Measurements from ENCODE around the gene ATP11A. TPM values are rescaled to one million over a fixed set of nuclear protein-coding genes. Genes with fewer than 3 reads are reported as not detected.

ATP11A gene
- total RNA-seq, 1 experiment from 2014 or later: 80.4 TPM

- no peak for ATAC-seq
- Histone ChIP-seq H3K4me2 (ENCODE audit: low read length) (no peak overlapping the region), H3K36me3 (ENCODE audit: control insufficient read depth in 1 of 2, insufficient read depth in 2 of 2, low read length in 2 of 2) (no peaks in the 10 kb centered on the region), H3K79me2 (ENCODE audit: insufficient read depth, low read length) (peaks cover 11% of the 10 kb centered on the region; the same call in 1 of the 2 replicates), H3K27me3 (ENCODE audit: insufficient read depth, low read length) (no peaks in the 10 kb centered on the region), H3K9me3 (ENCODE audit: control insufficient read depth in 1 of 2, insufficient read depth in 1 of 2, low read depth in 1 of 2, low read length in 2 of 2) (no peaks in the 10 kb centered on the region), H3K4me3 (replicated peaks in 1 of 2; ENCODE audit: low read depth in 1 of 2, low read length in 2 of 2) (no peak overlapping the region), H3K27ac (ENCODE audit: low read depth, low read length) (no peak overlapping the region), H3K4me1 (ENCODE audit: control insufficient read depth in 1 of 2, insufficient read depth in 2 of 2, low read length in 2 of 2) (peaks cover 0 to 5% of the 10 kb centered on the region in 2 experiments; a peak in 3 of 4 replicates), H2AFZ (ENCODE audit: low read depth, low read length, poor library complexity, severe bottlenecking) (no peak overlapping the region), H3K9me2 (ENCODE audit: insufficient read depth) (no peaks in the 10 kb centered on the region), H4K20me1 (ENCODE audit: insufficient read depth) (no peaks in the 10 kb centered on the region), H3K9ac (ENCODE audit: low read length) (no peak overlapping the region)
- no TSS peak for BruUV-seq (replicated peaks)
- RAD21 ChIA-PET (ENCODE audit: low non-redundant PET in 1 of 2, low total read pairs in 2 of 2, uncharacterized antibody in 2 of 2, unreplicated experiment in 2 of 2): no interaction called here
- intact Hi-C loops (cut with micrococcal nuclease): no loop called here
- no peak for DNase-seq (ENCODE audit: low read depth, low spot score)
- POLR2A ChIA-PET: no interaction called here
- CTCF ChIA-PET: no interaction called here
- TF ChIP-seq CEBPB (IDR thresholded peaks at IDR 0.05; ENCODE audit: low read depth) (no peak), SP1 (IDR thresholded peaks at IDR 0.05; ENCODE audit: low read depth) (no peak), TCF7L2 (IDR thresholded peaks at IDR 0.05; ENCODE audit: borderline replicate concordance, extremely low read depth, insufficient read depth, insufficient read length) (no peak), ZNF274 (IDR thresholded peaks at IDR 0.05; ENCODE audit: low read depth, low read length) (no peak), POLR2AphosphoS5 (IDR thresholded peaks at IDR 0.05; ENCODE audit: low read depth, low read length) (no peak), CTCF (IDR thresholded peaks at IDR 0.05 in 2 of 3, conservative IDR thresholded peaks at IDR 0.05 in 1 of 3; ENCODE audit: borderline replicate concordance in 1 of 3, insufficient read depth in 1 of 3, low read depth in 2 of 3, low read length in 2 of 3) (no peak), ATF3 (IDR thresholded peaks at IDR 0.05) (no peak), JUND (IDR thresholded peaks at IDR 0.05) (no peak), SRF (IDR thresholded peaks at IDR 0.05; ENCODE audit: low read depth) (no peak), EZH2phosphoT487 (IDR thresholded peaks at IDR 0.05; ENCODE audit: borderline replicate concordance) (no peak), EZH2 (IDR thresholded peaks at IDR 0.05) (no peak), YY1 (IDR thresholded peaks at IDR 0.05; ENCODE audit: extremely low read depth, insufficient replicate concordance, low read depth, low read length) (no peak), RAD21 (IDR thresholded peaks at IDR 0.05; ENCODE audit: low read depth) (no peak)
- TF ChIP-seq, protein P1, sequence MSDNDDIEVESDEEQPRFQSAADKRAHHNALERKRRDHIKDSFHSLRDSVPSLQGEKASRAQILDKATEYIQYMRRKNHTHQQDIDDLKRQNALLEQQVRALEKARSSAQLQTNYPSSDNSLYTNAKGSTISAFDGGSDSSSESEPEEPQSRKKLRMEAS (IDR thresholded peaks at IDR 0.05): no peak
Observed at GRCh38 chr13:112767506-112768471, 78.0 kb downstream of the ATP11A start.

All from HCT116 (cell line).